ENCODE data around the gene AP1S2. TPM values are rescaled to one million over a fixed set of nuclear protein-coding genes. Genes with fewer than 3 reads are reported as not detected.
A peak's percentile ranks its signal among the peaks of the same experiment; 100 is the strongest.

The AP1S2 gene
- total RNA-seq, 1 experiment from 2014 or later = 26.6 TPM

GRCh38 chrX:15812192-15812938 is 42.2 kb downstream of the AP1S2 start:
- no peak for DNase-seq (ENCODE audit: low read depth)

- DNase-seq (ENCODE audit: low read depth) = no peak
These were observed 46.4 kb downstream of the AP1S2 start for GRCh38 chrX:15808254-15808653.

- no peak for DNase-seq (ENCODE audit: low read depth)
These were observed 50.0 kb downstream of the AP1S2 start for GRCh38 chrX:15804563-15804962.

GRCh38 chrX:15797707-15798106 is 56.9 kb downstream of the AP1S2 start:
- DNase-seq (ENCODE audit: low read depth) = no peak

GRCh38 chrX:15790769-15791290 is 63.8 kb downstream of the AP1S2 start:
- DNase-seq (ENCODE audit: low read depth) = no peak

- peak; percentile 83 for DNase-seq (ENCODE audit: low read depth)
These were observed 64.4 kb downstream of the AP1S2 start, which contains the start of gene ZRSR2 for GRCh38 chrX:15789979-15790768. Gene ZRSR2 (plus strand): TSS chrX:15790484. CDS start chrX:15790496, 12 bp downstream.

- no peak for DNase-seq (ENCODE audit: low read depth)
These were observed 67.7 kb downstream of the AP1S2 start for GRCh38 chrX:15786915-15787314.

GRCh38 chrX:15785176-15785750 is 69.3 kb downstream of the AP1S2 start:
- DNase-seq (ENCODE audit: low read depth) = no peak

GRCh38 chrX:15781961-15782699 is 72.5 kb downstream of the AP1S2 start:
- DNase-seq (ENCODE audit: low read depth) = no peak

Other genes with a start within 250 kb of the AP1S2 start
- gene CLTRN, start 190.0 kb downstream of the AP1S2 start, total RNA-seq (2014; rRNA removed; shearing (Covaris generic)) = 0.57 TPM in 1 of 2 replicates, not detected in the other
- 0.48 and 1.0 TPM in 2 replicates for gene CA5B, start 116.5 kb downstream of the AP1S2 start, total RNA-seq (2014; rRNA removed; shearing (Covaris generic))
- 3.1 and 6.0 TPM in 2 replicates for gene ZRSR2, start 64.3 kb downstream of the AP1S2 start, total RNA-seq (2014; rRNA removed; shearing (Covaris generic))